ENCODE data around the gene ARHGAP6. TPM values are rescaled to one million over a fixed set of nuclear protein-coding genes. Genes with fewer than 3 reads are reported as not detected.
"Not testable (repeated sequence)": the region's sequence is repeated elsewhere in the genome, so short reads cannot be mapped to it uniquely, and the experiment has no call there.

ARHGAP6 gene
- total RNA-seq, 2 donors from 2014 or later: 0.30 to 16.1 TPM

DNA sequence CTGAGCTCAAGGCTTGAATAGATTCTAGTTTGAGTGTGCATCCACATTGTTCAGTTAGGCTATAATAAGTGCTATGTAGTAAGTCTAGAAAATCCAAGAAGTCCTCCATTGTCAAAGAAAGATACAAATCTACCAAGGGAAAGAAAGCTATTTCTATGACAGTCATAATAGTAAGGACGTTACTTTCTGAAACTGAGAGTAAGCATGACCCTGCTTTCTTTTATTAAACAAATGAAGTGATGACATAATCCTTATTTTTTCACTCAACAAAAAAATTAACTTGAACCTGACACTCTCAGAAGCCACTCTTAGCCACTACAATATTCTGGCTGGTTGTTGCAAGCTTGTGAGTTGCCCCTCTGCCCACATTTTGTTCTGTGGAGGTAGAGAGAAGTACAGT, 406.3 kb downstream of the ARHGAP6 start:
- no peaks in the 10 kb centered on the region for H3K9me3 ChIP-seq (ENCODE audit: control insufficient read depth, low read length, poor library complexity, severe bottlenecking)
- ATAC-seq (no peak), DNase-seq (no peak)
- no peaks in the 10 kb centered on the region for H3K36me3 Mint-ChIP-seq (ENCODE audit: low read depth)
- no peaks in the 10 kb centered on the region for H3K4me1 Mint-ChIP-seq
- no peaks in the 10 kb centered on the region for H3K27me3 Mint-ChIP-seq
- H3K27ac Mint-ChIP-seq: no peak overlapping the region
- no peak overlapping the region for H3K4me3 Mint-ChIP-seq

DNA sequence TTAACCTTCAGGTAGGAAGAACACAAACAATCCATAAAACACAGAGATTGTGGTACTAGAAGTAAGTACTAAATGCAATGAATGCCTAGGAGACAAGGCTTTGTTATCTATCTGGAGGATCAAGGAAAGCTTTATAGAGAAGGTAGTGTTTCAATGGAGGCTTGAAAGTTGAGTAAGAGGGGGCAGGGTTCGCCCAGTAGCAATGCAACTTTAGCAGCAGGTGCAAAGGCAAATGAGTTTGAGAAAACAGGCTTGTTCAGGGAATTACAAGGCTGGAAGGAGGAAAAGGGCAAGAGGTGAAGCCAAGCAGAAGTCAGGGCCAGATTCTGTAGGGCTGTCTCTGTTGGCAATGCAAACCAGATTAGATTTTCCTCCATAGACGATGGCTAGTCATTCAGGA, 408.0 kb downstream of the ARHGAP6 start:
- ATAC-seq: no peak
- Mint-ChIP-seq H3K4me3 (no peak overlapping the region), H3K27ac (no peak overlapping the region), H3K36me3 (ENCODE audit: low read depth) (no peaks in the 10 kb centered on the region), H3K27me3 (no peaks in the 10 kb centered on the region), H3K4me1 (no peaks in the 10 kb centered on the region)
- no peak for DNase-seq
- H3K9me3 ChIP-seq (ENCODE audit: control insufficient read depth, low read length, poor library complexity, severe bottlenecking): no peaks in the 10 kb centered on the region

DNA sequence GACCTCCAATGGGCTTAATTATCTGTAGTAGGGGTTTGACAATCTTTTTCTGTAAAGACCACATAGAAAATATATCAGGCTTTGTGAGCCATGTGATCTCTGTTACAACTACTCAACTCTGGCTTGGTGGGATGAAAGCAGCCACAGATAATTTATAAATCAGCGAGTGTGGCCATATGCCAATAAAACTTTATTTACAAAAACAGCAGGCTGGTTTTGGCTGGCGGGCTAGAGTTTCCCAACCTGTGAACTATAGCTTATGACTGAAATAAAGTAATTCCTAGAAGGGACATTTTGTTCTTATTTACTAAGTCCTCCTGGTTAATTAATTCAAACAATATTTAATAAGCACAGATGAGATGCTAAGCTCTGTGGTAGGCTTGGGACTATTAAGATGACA, 408.4 kb downstream of the ARHGAP6 start:
- H3K4me1 Mint-ChIP-seq: no peaks in the 10 kb centered on the region
- H3K9me3 ChIP-seq (ENCODE audit: control insufficient read depth, low read length, poor library complexity, severe bottlenecking): no peaks in the 10 kb centered on the region
- H3K4me3 Mint-ChIP-seq: no peak overlapping the region
- H3K36me3 Mint-ChIP-seq (ENCODE audit: low read depth): no peaks in the 10 kb centered on the region
- no peaks in the 10 kb centered on the region for H3K27me3 Mint-ChIP-seq
- no peak for ATAC-seq
- DNase-seq: no peak
- H3K27ac Mint-ChIP-seq: no peak overlapping the region

DNA sequence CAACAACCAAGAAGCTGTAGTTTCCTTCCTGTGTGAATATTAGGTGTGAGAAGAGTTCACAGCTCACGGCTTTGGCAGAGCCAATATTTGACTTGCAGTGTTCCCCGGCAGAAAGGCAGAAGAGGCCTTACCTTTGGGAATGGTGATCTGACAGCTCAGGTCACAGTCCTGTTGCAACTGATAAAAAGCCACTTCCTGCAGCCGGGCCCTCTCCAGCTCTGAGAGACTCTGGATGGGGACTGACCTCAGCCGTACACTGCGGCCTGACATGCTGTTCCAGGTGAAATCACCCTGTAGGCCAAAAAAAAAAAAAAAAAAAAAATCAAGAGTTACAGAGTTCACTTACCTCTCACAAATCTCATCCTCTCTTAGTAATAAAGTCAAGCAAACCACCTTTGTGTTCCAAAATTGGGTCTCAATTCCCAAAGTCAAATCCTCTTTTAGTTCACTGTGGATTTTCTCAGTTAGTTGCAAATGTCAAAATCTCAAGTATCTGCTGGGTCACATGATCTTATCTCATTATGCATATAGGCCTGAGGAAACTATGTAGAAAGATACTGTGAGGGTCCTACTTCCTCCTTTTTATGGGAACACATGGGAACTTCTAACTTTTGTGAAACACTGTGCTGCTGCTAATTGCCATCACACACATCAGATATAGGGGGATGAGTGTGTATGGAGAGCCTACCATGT, 411.2 kb downstream of the ARHGAP6 start:
- DNase-seq (no peak), ATAC-seq (no peak)
- Mint-ChIP-seq H3K27me3 (no peaks in the 10 kb centered on the region), H3K27ac (no peak overlapping the region), H3K4me1 (no peaks in the 10 kb centered on the region), H3K36me3 (ENCODE audit: low read depth) (no peaks in the 10 kb centered on the region), H3K4me3 (no peak overlapping the region)
- no peaks in the 10 kb centered on the region for H3K9me3 ChIP-seq (ENCODE audit: control insufficient read depth, low read length, poor library complexity, severe bottlenecking)

DNA sequence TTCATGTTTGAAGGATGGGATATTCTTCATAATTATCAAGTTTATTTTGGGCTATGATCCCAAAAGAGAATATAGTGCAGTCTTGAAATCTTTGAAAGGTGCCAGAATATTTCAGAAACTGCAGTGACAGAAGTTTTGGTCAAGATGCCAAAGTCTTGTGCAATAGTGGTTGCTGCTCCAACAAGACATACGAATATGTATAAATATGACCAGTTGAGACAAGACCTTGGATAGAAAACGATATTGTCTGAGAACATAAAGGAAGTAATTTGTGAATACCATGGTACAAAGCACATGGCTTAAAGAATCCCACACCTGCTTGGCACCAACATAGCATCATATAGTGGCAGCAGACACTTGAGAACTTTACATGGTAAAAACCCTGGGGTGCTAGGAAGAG, 421.1 kb downstream of the ARHGAP6 start:
- H3K4me1 Mint-ChIP-seq: no peaks in the 10 kb centered on the region
- DNase-seq: no peak
- no peaks in the 10 kb centered on the region for H3K9me3 ChIP-seq (ENCODE audit: control insufficient read depth, low read length, poor library complexity, severe bottlenecking)
- H3K4me3 Mint-ChIP-seq: no peak overlapping the region
- H3K36me3 Mint-ChIP-seq (ENCODE audit: low read depth): no peaks in the 10 kb centered on the region
- no peak for ATAC-seq
- H3K27ac Mint-ChIP-seq: no peak overlapping the region
- H3K27me3 Mint-ChIP-seq: no peaks in the 10 kb centered on the region

DNA sequence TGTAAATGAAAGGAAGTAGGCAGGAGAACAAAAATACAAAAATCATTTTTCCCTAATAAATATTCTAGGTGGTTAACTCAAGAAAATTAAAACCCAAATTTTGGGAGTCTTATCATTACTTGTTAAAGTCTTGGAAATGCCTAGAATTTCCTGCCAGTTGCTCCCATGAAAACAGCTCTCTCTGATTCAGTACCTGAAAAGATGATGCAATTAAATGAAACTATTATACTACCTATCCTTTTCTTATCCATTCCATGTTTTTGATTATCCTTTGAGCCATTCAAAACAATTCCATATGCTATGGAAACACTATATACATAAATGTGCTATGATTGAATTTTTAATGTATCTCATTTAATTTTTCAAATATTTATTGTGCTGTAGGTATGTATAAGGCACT, 423.0 kb downstream of the ARHGAP6 start:
- H3K9me3 ChIP-seq (ENCODE audit: control insufficient read depth, low read length, poor library complexity, severe bottlenecking): no peaks in the 10 kb centered on the region
- ATAC-seq (no peak), DNase-seq (no peak)
- H3K36me3 Mint-ChIP-seq (ENCODE audit: low read depth): no peaks in the 10 kb centered on the region
- H3K4me1 Mint-ChIP-seq: no peaks in the 10 kb centered on the region
- H3K27ac Mint-ChIP-seq: no peak overlapping the region
- no peaks in the 10 kb centered on the region for H3K27me3 Mint-ChIP-seq
- no peak overlapping the region for H3K4me3 Mint-ChIP-seq

DNA sequence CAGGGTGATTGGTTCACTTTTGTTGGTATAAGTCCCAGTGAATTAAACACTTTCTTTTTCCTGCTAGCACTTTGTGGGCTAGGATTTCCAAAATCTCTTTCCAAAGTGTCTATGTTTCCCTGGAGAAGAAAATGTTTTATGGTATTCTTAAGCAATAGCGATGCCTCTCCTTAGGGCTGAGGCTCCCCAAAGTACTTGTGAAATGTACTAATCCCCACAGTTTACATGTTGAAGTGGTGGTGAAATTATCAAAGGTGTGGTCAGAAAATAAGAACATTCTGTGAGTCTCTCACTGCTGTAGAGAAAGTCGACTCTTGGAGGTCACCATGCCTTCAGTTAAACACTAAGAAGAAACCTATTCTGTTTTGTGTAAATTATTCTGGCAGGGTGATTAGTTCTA, 424.0 kb downstream of the ARHGAP6 start:
- H3K27me3 Mint-ChIP-seq: no peaks in the 10 kb centered on the region

DNA sequence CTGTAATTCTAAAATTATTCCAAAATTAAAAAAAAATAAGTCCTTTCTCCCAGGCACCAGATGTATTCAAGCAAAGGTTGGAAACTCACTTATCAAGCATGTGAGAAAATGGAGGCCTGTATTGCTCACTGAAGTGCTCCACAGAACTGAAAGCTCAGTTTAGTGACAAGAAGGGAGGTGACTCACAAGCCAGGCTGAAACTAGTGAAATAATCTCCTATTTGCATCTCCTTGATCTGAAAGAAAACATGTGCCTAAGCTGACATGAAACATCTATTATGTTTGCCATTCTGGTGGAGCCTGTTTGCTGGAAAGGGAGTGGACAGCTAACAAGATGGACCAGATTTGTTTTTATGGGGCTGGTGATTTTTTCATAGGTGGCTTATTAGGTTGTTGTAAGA, 426.5 kb downstream of the ARHGAP6 start:
- Mint-ChIP-seq H3K4me3 (no peak overlapping the region), H3K27ac (no peak overlapping the region), H3K4me1 (no peaks in the 10 kb centered on the region), H3K36me3 (ENCODE audit: low read depth) (no peaks in the 10 kb centered on the region), H3K27me3 (no peaks in the 10 kb centered on the region)
- DNase-seq: no peak
- no peaks in the 10 kb centered on the region for H3K9me3 ChIP-seq (ENCODE audit: control insufficient read depth, low read length, poor library complexity, severe bottlenecking)
- no peak for ATAC-seq

More for the DNA sequence above, 424.0 kb downstream of the ARHGAP6 start:
- H3K4me3 Mint-ChIP-seq: no peak overlapping the region
- H3K9me3 ChIP-seq (ENCODE audit: control insufficient read depth, low read length, poor library complexity, severe bottlenecking): no peaks in the 10 kb centered on the region
- no peaks in the 10 kb centered on the region for H3K36me3 Mint-ChIP-seq (ENCODE audit: low read depth)
- DNase-seq (no peak), ATAC-seq (no peak)
- no peak overlapping the region for H3K27ac Mint-ChIP-seq
- no peaks in the 10 kb centered on the region for H3K4me1 Mint-ChIP-seq

DNA sequence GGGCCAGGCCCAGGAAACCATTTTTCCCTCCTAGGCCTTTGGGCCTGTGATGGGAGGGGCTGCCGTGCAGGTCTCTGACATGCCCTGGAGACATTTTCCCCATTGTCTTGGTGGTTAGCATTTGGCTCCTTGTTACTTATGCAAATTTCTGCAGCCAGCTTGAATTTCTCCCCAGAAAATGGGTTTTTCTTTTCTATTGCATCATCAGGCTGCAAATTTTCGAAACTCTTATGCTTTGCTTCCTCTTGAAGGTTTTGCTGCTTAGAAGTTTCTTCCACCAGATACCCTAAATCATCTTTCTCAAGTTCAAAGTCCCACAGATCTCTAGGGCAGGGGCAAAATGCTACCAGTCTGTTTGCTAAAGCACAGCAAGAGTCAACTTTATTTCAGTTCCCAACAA, 430.3 kb downstream of the ARHGAP6 start:
- H3K9me3 ChIP-seq (ENCODE audit: control insufficient read depth, low read length, poor library complexity, severe bottlenecking); H3K27me3 Mint-ChIP-seq; H3K27ac Mint-ChIP-seq; ATAC-seq; H3K36me3 Mint-ChIP-seq (ENCODE audit: low read depth); H3K4me1 Mint-ChIP-seq; H3K4me3 Mint-ChIP-seq; DNase-seq: not testable (repeated sequence)

DNA sequence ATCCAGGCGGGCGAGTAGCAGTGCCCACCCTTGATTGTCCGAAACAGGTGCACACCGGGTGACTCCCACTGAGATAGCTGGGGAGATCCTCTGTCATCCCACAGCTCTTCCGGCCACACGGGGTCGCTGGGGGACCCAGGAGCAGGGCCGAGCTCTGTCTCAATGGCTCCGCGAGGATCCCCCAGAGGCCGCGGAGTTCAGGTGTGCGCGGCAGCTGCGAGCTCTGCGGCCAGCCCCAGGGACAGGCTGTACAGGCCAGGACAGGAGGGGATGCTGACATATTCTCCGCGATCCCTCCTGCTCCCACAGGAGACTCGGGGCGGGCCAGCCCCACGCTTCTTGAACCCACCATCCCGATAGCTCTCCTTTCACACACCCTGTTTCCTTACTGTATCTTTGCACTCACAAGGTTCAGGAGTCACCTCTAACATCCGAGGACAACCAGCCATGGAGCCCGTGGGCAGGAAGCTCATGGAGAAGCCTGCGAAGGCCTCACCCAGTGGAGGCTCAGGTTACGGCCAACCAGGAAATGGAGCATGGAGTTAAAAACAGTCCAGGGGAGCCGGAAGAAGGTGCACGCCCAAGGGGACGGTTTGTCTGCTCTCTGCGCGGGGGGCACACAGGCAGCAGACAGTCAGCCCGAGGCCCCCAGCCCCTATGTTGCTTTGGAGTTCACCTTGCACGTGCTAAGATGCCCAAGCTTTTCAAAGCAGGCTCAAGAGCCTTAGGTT, 450.4 kb downstream of the ARHGAP6 start:
- DNase-seq (no peak), ATAC-seq (no peak)
- no peaks in the 10 kb centered on the region for H3K36me3 Mint-ChIP-seq (ENCODE audit: low read depth)
- no peak overlapping the region for H3K27ac Mint-ChIP-seq
- H3K27me3 Mint-ChIP-seq: no peaks in the 10 kb centered on the region
- H3K4me3 Mint-ChIP-seq: no peak overlapping the region
- H3K9me3 ChIP-seq (ENCODE audit: control insufficient read depth, low read length, poor library complexity, severe bottlenecking): no peaks in the 10 kb centered on the region
- no peaks in the 10 kb centered on the region for H3K4me1 Mint-ChIP-seq

DNA sequence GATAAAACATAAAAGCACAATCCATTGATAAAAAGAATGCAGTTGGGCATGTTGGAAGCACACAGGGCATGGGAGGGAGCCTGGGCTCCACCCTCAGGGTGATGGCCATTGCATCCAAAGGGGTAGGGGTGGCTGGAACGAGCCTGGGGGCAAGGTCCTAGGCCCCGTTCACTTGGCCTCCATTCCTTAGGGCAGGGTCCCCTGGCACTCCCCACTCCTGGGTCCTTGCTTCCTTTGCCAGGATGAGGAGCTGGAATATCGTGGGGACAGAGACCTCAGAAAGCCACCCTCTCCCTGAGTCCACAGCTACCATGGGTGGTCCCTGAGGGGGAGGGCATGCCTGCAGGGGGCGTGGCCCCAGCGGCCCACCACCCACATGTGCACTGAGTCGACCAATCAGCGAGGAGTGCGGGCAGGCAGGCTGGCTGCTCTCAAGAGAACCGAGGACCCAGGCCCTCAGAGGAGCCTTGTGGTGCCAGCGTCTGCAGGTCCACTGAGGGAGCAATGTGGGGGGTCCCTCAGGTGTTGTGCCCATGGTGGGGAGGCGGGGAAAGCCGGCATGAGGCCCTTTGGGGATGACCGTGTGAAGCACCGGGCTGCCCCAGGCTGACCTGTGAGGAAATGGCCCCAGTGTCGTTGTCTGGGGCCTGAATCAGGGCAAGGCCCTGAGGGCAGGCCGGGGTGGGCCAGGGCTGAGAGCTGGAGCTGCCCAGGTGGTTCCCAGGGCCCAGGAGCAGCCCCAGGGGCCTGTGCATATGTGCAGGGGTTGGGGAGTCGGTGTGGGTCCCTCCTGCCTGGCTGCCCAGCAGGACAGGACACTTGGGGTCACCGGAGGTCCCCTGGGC, 451.2 kb downstream of the ARHGAP6 start:
- no peak overlapping the region for H3K27ac Mint-ChIP-seq
- no peaks in the 10 kb centered on the region for H3K9me3 ChIP-seq (ENCODE audit: control insufficient read depth, low read length, poor library complexity, severe bottlenecking)
- DNase-seq: no peak
- no peak overlapping the region for H3K4me3 Mint-ChIP-seq
- no peaks in the 10 kb centered on the region for H3K36me3 Mint-ChIP-seq (ENCODE audit: low read depth)
- no peaks in the 10 kb centered on the region for H3K4me1 Mint-ChIP-seq
- no peaks in the 10 kb centered on the region for H3K27me3 Mint-ChIP-seq
- no peak for ATAC-seq

DNA sequence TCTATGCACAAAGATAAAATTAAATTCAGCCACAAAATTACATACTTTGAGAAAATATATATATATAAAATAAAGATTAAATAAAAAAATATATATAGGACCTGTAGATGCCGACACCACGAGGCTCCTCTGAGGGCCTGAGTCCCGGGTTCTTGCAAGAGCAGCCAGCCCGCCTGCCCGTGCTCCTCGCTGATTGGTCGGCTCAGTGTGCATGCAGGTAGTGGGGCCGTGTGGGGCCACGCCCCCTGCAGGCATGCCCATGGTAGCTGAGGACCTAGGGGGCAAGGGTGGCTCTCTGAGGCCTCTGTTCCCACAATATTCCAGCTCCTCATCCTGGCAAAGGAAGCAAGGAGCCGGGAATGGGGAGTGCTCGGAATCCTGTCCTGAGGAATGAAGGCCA, 453.0 kb downstream of the ARHGAP6 start:
- Mint-ChIP-seq H3K27me3 (no peaks in the 10 kb centered on the region), H3K36me3 (ENCODE audit: low read depth) (no peaks in the 10 kb centered on the region), H3K27ac (no peak overlapping the region), H3K4me3 (no peak overlapping the region), H3K4me1 (no peaks in the 10 kb centered on the region)
- no peak for DNase-seq
- ATAC-seq: no peak
- no peaks in the 10 kb centered on the region for H3K9me3 ChIP-seq (ENCODE audit: control insufficient read depth, low read length, poor library complexity, severe bottlenecking)

DNA sequence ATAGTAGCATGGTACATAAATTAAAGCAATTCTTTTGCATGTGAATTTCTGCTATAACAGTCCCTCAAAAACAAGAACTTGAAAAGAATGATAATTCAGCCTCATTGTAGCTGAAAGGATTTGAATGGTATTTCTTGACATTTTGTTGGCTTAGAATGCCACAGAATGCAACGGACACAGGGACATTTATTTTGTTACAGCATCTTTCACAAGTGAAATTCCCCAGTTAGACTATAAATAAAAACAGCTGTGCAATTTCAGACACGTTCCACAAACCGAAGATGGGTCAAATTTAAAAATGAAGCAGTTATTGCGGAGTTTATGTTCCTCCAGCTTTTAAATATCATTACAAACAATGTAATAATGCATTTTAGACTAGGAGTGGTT, 455.3 kb downstream of the ARHGAP6 start:
- Mint-ChIP-seq H3K27ac (no peak overlapping the region), H3K27me3 (peaks cover 5% of the 10 kb centered on the region), H3K36me3 (ENCODE audit: low read depth) (no peaks in the 10 kb centered on the region), H3K4me1 (no peaks in the 10 kb centered on the region), H3K4me3 (no peak overlapping the region)
- ATAC-seq (no peak), DNase-seq (no peak)
- H3K9me3 ChIP-seq (ENCODE audit: control insufficient read depth, low read length, poor library complexity, severe bottlenecking): no peaks in the 10 kb centered on the region
